ENCODE data around the gene POLL.

POLL gene

GRCh38 chr10:101618871-101619270 is 30.8 kb upstream of the POLL start:
- no peak overlapping the region for H3K27ac ChIP-seq

GRCh38 chr10:101617824-101618568 is 29.9 kb upstream of the POLL start:
- H3K4me1 ChIP-seq = peaks cover 26% of the 10 kb centered on the region
- no peaks in the 10 kb centered on the region for H3K9me3 ChIP-seq
- H3K9ac ChIP-seq = no peak overlapping the region
- peak overlapping the region; percentile 47 for H3K4me2 ChIP-seq
- H3K4me3 ChIP-seq = no peak overlapping the region
- H3K36me3 ChIP-seq = peaks cover 94% of the 10 kb centered on the region
- H3K27ac ChIP-seq = peak overlapping the region; percentile 57; the same call in 1 of the 2 replicates
- no peak for TF ChIP-seq Cebpa-rat (IDR thresholded peaks at IDR 0.05)
- H3K27me3 ChIP-seq = no peaks in the 10 kb centered on the region
- peaks cover 45% of the 10 kb centered on the region for H4K20me1 ChIP-seq

More at GRCh38 chr10:101618871-101619270, 30.8 kb upstream of the POLL start:
- no peak overlapping the region for H3K4me3 ChIP-seq
- peaks cover 21% of the 10 kb centered on the region for H3K4me1 ChIP-seq
- no peak overlapping the region for H3K9ac ChIP-seq
- TF ChIP-seq Cebpa-rat (IDR thresholded peaks at IDR 0.05) = no peak
- H3K4me2 ChIP-seq = no peak overlapping the region
- H3K36me3 ChIP-seq = peaks cover 94% of the 10 kb centered on the region
- H4K20me1 ChIP-seq = peaks cover 37% of the 10 kb centered on the region
- H3K9me3 ChIP-seq = no peaks in the 10 kb centered on the region
- H3K27me3 ChIP-seq = no peaks in the 10 kb centered on the region

DNA sequence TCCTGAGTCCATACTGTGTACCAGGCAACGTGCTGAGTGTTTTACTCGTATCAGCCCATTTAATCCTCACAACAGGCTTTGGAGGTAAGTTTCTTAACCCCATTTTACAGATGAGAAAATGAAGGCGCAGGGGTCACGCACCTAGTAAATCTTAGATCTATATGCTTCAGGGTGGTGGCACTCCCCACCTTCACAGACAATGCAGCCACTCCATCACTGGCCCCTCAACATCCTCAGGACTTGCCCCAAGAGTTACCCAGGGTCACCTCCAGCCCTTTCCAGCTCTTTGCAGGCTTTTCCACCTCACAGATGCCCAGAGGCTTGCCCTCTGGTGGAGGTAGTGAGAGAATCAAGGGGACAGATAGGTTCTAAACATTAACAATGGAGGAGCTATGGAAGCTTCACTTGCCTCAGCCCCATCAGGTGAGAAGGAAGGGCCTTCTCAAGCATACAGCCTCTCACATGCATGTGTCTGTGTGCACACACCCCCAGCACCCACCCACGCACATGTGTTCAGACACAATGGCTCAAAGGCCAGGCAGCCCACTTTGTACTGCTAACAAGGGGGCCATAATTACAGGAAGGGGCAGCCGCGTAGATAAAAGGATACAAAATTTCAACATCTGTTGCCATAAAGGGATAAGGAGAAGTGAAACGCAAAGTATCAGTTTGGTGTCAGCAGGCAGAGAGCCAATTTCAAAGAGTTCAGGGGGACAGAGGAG is 29.2 kb upstream of the POLL start:
- H3K27me3 ChIP-seq = no peaks in the 10 kb centered on the region
- peaks cover 91% of the 10 kb centered on the region for H3K36me3 ChIP-seq
- H3K27ac ChIP-seq = 0 out of 2 replicates have a peak overlapping the region, but pooled peaks have one; percentile 7
- H3K4me3 ChIP-seq = no peak overlapping the region
- no peak for TF ChIP-seq Cebpa-rat (IDR thresholded peaks at IDR 0.05)
- H3K9me3 ChIP-seq = no peaks in the 10 kb centered on the region
- H3K4me2 ChIP-seq = peak overlapping the region; percentile 47
- H4K20me1 ChIP-seq = peaks cover 46% of the 10 kb centered on the region
- H3K9ac ChIP-seq = no peak overlapping the region
- H3K4me1 ChIP-seq = peaks cover 26% of the 10 kb centered on the region

DNA sequence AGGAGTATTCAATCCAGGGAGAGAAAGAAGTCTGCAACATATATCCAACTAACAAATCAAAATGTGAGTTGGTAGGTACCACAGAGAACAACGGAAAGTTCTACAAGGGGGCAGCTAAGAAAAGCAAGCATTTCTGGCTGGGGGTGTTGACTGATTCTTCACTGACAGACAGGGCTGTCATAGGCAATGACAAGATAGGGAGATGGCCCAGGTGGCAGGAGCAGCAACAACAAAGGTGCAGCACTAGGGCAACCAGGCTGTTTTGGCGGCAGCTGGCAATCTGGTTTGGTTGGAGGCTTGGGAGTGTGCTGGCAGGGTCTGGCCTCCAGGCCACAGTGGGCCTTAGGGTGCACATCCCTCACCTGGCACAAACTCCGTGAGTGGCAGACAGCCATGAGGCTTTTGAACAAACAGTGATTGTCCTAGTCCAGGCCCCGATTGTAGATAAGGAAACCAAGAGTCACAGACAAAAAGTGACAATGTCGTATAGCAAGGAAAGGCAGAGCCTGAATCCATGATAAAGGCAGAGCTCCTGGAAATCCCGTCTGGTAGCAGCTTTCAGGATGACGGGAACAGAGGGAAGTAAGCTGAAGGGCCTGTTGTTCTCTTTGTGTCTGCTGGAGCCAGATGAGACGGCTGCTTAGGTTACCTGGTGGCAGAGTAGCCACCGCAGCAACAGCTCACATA is 28.5 kb upstream of the POLL start:
- Histone ChIP-seq H3K4me3 (no peak overlapping the region), H3K27ac (no peak overlapping the region), H3K4me2 (no peak overlapping the region), H3K36me3 (peaks cover 91% of the 10 kb centered on the region), H3K27me3 (no peaks in the 10 kb centered on the region), H3K4me1 (peaks cover 26% of the 10 kb centered on the region), H4K20me1 (peaks cover 50% of the 10 kb centered on the region), H3K9me3 (no peaks in the 10 kb centered on the region), H3K9ac (no peak overlapping the region)
- no peak for TF ChIP-seq Cebpa-rat (IDR thresholded peaks at IDR 0.05)

GRCh38 chr10:101615525-101616116 is 27.6 kb upstream of the POLL start:
- H3K27me3 ChIP-seq = no peaks in the 10 kb centered on the region
- H3K4me3 ChIP-seq = no peak overlapping the region
- H3K4me2 ChIP-seq = no peak overlapping the region
- H3K4me1 ChIP-seq = peaks cover 26% of the 10 kb centered on the region
- H3K36me3 ChIP-seq = peaks cover 91% of the 10 kb centered on the region
- no peak for TF ChIP-seq Cebpa-rat (IDR thresholded peaks at IDR 0.05)
- H3K9me3 ChIP-seq = no peaks in the 10 kb centered on the region
- peaks cover 60% of the 10 kb centered on the region for H4K20me1 ChIP-seq
- H3K9ac ChIP-seq = no peak overlapping the region
- no peak overlapping the region for H3K27ac ChIP-seq

DNA sequence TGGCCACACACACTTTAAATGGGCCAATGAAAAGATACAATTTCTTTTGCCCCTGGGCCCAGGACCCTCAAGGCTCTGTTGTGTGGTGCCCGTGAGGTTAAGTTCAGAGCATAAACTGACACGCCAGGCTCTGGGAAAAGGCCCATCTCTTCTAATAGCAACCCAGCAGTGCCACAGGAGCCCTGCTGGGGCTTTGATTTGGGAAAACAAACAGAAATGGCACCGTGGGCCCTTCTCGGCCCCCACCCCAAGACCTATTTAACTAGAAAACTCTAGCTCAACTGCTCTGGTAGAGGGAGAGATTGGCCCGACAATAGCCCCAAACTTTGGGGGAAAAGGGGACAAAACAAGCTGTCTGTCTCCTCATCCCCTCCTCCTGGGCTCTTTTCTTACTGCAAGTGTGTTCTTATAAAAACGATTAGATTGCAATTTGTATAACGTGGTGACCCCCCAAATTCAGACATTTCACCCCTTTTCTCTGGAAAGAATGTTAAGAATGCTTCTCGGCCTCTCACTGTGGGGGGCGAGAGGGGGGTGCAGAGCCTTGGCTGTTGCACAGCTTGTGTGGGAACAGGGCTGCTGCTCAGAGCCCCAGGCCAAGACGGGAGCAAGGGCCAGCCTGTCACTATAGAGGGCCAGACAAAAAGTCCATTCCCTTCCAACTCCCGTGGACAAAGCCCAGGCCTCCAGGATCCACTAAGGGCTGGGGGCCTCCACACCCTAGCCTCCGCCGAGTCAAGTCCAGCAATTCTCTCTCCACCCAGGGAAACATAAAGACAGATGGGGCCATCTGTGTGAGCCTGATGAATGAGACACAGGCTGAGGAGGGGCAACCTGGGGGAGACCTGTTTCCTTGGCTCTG is 26.8 kb upstream of the POLL start:
- no peak overlapping the region for H3K4me2 ChIP-seq
- H3K36me3 ChIP-seq = peaks cover 91% of the 10 kb centered on the region
- H3K4me3 ChIP-seq = no peak overlapping the region
- no peaks in the 10 kb centered on the region for H3K27me3 ChIP-seq
- peaks cover 61% of the 10 kb centered on the region for H4K20me1 ChIP-seq
- no peak for TF ChIP-seq Cebpa-rat (IDR thresholded peaks at IDR 0.05)
- H3K27ac ChIP-seq = no peak overlapping the region
- H3K9me3 ChIP-seq = no peaks in the 10 kb centered on the region
- peaks cover 26% of the 10 kb centered on the region for H3K4me1 ChIP-seq
- no peak overlapping the region for H3K9ac ChIP-seq

GRCh38 chr10:101613646-101614045 is 25.6 kb upstream of the POLL start:
- Histone ChIP-seq H4K20me1 (peaks cover 61% of the 10 kb centered on the region), H3K9ac (no peak overlapping the region), H3K27ac (no peak overlapping the region), H3K4me1 (peaks cover 21% of the 10 kb centered on the region), H3K27me3 (no peaks in the 10 kb centered on the region), H3K9me3 (no peaks in the 10 kb centered on the region), H3K4me3 (no peak overlapping the region), H3K4me2 (no peak overlapping the region), H3K36me3 (peaks cover 91% of the 10 kb centered on the region)
- TF ChIP-seq Cebpa-rat (IDR thresholded peaks at IDR 0.05) = no peak

DNA sequence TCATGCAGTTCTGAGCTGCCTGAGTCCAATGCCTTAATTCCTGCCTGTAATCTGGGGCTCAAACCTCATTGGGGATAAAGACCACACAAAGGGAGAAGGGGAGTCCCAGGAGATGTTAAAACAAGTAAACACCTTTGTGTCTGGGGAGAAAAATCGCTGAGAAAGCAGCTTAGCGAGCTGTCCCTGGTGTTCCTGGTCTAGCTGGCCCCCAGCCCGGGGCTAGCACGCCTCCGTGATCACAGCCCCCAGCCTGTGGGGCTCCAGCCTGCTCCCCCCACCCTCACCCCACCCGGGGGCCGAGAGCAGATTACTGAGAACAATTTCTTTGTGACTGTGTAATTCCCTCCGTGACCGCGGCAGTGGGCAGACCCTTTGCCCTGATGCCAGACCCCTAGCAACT is 24.8 kb upstream of the POLL start:
- Histone ChIP-seq H3K27me3 (no peaks in the 10 kb centered on the region), H3K4me2 (no peak overlapping the region), H3K4me1 (peaks cover 14% of the 10 kb centered on the region), H3K36me3 (peaks cover 92% of the 10 kb centered on the region), H3K27ac (no peak overlapping the region), H3K9ac (no peak overlapping the region), H4K20me1 (peaks cover 54% of the 10 kb centered on the region), H3K9me3 (no peaks in the 10 kb centered on the region), H3K4me3 (no peak overlapping the region)
- no peak for TF ChIP-seq Cebpa-rat (IDR thresholded peaks at IDR 0.05)

DNA sequence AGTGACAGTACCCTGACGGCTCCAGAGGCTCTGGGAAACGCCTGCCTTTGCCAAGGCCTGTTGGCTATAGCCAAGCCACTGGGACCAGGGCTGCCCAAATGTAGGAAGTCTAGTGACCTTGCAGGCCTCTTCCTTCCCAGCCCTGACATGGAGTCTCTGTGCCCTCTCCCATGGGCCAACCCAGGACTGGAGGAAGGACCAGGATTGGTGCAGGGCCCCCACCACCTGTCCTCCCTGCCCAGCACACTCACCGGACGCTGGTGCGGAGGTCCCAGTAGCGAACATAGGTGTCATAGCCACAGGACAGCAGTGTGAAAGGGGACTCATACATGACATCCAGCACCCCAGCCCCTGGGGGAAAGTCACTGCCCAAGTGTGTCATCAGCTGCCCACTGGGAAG is 24.0 kb upstream of the POLL start:
- Histone ChIP-seq H3K27ac (no peak overlapping the region), H4K20me1 (peaks cover 48% of the 10 kb centered on the region), H3K27me3 (no peaks in the 10 kb centered on the region), H3K4me2 (no peak overlapping the region), H3K9me3 (no peaks in the 10 kb centered on the region), H3K4me1 (peaks cover 6% of the 10 kb centered on the region; the same call in 1 of the 2 replicates), H3K9ac (no peak overlapping the region), H3K4me3 (no peak overlapping the region), H3K36me3 (peaks cover 95% of the 10 kb centered on the region)
- TF ChIP-seq Cebpa-rat (IDR thresholded peaks at IDR 0.05) = no peak
